IPS-18c (cell line): Measurements from ENCODE around the gene RAPGEF5.

Experiments
- H3K4me3 ChIP-seq: 2 replicates; pipeline ENCODE4 v1.7.0; 2013; ENCODE audit warnings: low read depth, mild to moderate bottlenecking, low read length, moderate library complexity; ENCODE audit not compliant: insufficient read depth
- H3K9me3 ChIP-seq: one replicate; pipeline ENCODE4 v1.6.1; 2013; ENCODE audit warnings: mild to moderate bottlenecking, low read length, moderate library complexity; ENCODE audit not compliant: control insufficient read depth, insufficient read depth

RAPGEF5 gene

DNA sequence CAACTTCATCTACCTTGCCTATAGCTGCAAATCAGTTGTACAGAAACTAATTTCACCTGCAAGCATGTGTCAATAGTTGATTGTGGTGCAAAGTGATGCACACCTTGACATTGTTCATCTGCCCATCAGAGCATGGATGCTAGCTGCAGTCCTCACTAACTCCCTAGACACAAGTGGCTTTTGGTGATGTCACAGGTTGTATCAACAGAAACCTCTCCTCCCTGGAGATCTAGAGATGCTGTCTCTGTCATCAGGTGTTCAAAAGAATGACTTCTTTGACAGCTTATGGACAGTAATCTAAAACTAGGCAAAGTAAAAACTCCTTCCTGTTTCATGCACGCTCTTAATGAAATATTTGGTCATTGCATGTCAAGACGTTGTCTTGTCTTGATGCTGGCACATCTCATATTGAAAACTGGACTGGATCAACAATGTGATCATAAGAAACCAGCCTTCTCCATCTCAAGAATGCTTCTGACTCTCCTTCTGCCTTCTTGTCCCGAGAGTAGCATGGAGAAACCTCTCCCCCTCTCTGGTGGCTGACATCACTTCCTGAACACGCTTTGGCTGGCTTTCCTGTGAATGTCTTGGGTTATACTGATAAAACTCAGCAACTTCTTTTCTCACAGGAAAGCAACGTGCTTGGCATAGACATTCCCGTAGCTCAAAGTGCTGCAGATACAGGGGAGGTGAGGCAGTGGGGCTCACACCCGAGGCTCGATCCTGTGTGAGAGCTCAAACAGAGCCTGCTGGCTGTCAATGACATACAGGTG is 235.1 kb downstream of the RAPGEF5 start:
- Histone ChIP-seq H3K4me3 (no peak overlapping the region), H3K9me3 (no peaks in the 10 kb centered on the region)

DNA sequence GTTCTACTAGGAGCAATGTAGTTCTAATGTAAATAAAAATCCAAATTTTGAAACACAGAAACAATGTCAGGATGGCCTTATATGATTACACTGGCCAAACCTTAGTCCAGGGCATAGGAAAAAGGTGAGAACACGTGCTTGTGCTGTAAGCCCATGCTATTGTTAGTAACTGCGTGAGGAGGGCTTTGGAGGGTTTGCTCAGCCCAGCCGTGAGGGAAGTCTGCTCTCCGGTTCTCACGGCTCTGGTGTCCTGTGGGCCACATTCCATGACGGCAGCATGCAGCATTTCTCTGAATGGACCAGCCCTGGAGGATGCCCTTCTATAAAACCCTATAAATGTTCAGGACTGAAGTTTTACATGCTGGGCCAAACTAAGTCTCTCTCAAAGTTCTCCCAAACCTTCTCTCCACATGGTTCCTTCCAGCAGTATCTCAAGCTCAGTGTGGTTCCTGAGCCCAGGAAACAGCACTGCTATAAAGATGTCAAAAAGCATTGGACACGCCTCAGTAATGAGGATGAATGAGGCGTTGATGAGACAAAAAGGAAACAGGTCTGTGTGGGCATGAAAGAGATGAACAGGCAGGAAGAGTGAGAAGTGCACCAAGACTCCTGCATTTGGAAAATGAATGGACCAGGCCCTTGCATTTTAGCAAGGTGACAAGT is 236.4 kb downstream of the RAPGEF5 start:
- Histone ChIP-seq H3K4me3 (no peak overlapping the region), H3K9me3 (no peaks in the 10 kb centered on the region)

DNA sequence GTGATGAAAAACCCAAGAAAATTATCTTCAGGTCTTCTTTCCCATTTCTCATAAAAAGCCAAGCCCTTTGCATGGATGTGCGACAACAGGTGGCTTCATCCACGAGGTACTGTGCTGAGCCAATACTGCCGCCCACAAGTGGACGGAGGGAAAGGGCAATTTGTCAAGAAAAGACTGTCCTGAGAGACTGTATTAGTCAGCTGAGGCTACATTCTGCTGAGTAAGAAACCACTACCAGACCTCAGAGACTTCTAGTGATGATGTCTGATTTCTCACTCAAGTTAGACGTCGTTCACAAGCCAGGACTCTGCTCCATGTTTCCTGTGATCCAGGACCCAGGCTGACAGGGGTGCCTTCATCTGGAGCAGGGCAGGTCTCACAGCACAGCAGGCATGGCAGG is 239.7 kb downstream of the RAPGEF5 start:
- Histone ChIP-seq H3K9me3 (no peaks in the 10 kb centered on the region), H3K4me3 (no peak overlapping the region)

DNA sequence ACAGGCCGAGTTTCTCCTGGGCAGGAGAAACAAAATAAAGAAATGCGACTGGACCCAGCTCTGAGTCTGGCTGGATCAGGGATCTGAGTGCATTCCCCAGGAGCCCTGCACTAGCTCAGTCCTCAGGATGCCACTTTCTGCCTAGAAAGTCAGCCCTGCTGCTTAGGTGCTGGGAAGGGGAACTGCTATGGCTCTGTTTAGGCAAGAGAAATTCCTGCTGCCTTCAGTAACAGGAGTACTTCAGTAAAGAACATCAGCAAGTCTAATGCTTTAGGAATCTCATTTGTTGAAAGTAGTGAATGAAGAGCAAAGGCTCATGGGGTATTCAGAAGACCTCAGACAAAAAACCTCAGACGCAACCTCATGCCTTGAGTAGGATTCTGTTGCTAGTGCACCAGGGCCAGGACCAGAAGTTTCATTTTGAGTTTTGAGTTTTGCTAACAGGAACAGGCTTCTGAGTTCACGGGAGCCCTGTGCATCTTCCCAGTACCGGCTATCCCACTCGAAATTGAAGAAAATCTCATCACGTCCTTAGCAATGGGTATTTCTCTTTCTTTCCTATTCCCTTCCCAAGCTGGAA is 240.4 kb downstream of the RAPGEF5 start:
- Histone ChIP-seq H3K4me3 (no peak overlapping the region), H3K9me3 (no peaks in the 10 kb centered on the region)

DNA sequence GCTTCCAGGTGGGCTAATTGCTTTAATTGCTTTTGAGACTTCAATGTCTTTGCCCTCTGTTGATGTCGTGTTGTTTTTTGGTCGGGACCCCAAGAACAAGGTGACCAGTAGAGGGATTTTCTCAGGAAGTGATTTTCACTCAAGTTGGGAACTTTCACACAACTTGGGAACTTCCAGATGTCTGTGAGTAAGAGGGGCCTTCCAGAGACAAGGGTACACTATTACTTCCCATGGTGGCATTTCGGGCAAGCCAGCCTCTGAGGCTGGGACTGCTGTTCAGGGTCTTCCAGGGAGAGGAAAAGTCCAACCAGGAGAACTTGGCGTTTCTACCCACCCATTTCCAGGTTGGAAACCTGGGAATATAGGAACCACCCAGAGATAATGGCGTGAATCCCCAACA is 241.3 kb downstream of the RAPGEF5 start:
- H3K9me3 ChIP-seq = no peaks in the 10 kb centered on the region
- H3K4me3 ChIP-seq = no peak overlapping the region

DNA sequence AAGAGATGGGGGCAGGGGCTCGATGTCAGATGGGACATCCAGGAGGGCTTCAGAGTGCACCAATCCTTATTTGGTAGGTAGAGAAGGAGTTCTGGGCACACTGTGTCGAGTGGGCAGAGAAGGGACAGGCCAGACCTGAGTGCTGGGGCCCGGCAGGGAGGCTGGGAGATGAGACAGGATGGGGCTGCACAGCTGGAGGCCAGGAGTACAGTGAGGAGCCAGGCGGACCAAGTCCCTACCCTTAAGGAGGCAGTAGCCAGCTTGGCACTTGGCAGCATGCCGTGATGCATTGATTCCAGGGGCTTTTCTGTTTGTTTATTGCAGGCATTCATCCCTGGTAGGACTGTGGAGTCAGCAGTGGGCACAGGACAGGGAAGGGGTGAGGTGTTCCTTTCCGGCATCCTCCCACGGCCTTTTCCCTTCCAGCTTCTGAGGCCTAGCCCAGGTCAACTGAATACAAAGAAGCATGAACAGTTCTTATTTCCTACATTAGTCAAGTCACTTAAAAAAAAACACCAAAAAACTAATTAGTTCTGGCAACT is 242.4 kb downstream of the RAPGEF5 start:
- Histone ChIP-seq H3K9me3 (no peaks in the 10 kb centered on the region), H3K4me3 (no peak overlapping the region)

DNA sequence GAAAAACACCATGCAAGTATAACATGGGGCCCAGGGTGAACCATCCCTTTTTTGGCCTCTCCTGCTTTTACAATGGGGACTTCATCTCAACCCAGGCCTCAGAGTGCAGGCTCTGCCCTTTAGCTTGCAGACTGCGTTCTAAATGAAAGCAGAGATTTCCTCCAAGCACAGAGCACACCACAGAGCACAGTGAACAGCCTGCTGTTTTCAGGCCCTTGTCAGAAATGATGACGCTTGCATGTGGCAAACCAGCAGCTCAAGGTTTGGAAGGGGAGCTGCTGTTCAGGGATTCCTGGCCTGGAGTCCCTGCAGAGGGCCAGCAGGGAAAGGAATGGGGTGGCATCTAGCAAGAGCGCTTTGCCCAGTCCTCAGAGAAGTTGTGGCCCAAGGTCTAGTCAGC is 243.9 kb downstream of the RAPGEF5 start:
- no peak overlapping the region for H3K4me3 ChIP-seq
- H3K9me3 ChIP-seq = no peaks in the 10 kb centered on the region

DNA sequence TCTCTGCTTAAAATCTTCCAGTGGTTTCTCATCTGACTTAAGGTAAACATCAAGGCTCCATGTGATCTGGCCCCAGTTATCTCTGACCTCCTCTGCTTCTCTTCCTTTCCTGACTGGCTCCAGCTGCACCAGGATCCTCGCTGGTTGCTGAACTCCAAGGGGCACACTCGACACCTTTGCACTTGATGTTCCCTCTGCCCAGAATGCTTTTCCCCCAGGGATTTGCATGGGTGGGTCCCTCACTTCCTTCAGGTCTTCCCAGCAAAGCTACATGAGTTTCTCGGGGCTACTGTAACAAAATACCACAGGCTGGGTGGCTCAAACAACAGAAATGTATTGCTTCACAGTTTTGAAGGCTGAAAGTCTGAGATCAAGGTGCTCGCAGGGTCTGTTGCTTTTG is 245.3 kb downstream of the RAPGEF5 start:
- Histone ChIP-seq H3K4me3 (no peak overlapping the region), H3K9me3 (no peaks in the 10 kb centered on the region)

DNA sequence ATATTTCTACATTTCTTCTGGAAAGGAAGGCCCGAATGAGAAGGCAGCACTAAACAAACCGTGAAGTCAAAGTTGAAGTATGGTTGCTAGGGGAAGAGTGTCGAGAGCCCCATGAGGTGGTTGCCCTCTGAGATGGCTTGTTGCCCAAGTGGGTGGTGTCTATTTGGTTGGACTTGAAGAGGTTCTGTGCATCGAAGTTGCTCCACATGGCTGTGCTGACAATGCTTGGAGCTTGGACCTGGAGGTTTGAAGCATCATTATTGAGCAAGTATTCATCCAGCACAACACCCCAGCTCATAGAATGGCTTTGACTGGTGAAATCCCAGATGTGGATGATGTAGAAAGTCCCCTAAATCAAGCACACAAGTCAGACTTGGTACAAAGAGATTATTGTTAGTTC is 246.1 kb downstream of the RAPGEF5 start:
- no peak overlapping the region for H3K4me3 ChIP-seq
- H3K9me3 ChIP-seq = no peaks in the 10 kb centered on the region

DNA sequence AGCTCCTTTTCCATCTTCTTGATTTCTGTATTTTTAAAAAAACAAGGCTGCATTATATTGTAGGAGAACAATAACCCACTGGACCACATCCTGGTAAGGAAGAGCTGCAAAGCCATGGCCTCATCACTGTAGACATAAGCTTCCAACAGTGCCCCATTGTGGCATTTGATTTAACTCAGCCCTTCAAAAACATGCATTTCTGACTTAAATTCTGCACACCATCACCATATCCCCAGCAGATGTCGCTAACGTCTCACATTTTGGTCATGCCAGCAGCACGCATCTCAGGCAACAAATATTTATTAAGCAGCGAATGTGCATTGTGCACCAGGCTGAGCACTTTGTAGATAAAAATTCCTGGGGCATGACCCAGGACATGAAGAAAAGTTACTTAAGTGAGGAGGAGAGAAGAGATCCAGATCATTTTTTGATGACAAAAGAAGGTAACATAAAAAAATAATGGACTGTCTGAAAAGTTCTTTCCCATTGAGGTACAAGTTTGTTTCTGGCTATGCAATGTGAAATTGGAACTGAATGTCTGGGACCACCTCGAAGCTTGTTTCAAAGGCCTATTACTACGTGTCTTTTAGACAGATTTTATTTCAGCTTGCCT is 246.6 kb downstream of the RAPGEF5 start:
- H3K9me3 ChIP-seq = no peaks in the 10 kb centered on the region
- H3K4me3 ChIP-seq = no peak overlapping the region

DNA sequence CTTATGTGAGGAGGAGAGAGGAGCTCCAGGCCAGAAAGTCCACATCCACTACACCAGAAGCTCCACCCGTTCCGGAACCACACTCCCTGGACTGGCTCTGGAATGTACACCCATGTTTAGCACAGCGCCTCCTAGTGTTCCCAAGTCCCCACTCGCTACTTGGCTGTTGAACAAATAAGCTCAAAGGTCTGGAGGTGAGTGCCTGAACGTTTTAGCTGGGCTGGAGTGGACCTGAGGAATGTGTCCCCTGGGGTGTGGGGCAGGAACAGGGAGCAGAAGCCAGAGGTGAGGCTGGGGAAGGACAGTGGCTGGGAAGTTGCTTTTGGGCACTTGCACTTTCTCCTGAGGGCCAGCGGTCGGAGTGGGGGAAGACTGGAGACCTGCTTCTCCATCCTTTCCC is 247.2 kb downstream of the RAPGEF5 start:
- Histone ChIP-seq H3K4me3 (no peak overlapping the region), H3K9me3 (no peaks in the 10 kb centered on the region)

DNA sequence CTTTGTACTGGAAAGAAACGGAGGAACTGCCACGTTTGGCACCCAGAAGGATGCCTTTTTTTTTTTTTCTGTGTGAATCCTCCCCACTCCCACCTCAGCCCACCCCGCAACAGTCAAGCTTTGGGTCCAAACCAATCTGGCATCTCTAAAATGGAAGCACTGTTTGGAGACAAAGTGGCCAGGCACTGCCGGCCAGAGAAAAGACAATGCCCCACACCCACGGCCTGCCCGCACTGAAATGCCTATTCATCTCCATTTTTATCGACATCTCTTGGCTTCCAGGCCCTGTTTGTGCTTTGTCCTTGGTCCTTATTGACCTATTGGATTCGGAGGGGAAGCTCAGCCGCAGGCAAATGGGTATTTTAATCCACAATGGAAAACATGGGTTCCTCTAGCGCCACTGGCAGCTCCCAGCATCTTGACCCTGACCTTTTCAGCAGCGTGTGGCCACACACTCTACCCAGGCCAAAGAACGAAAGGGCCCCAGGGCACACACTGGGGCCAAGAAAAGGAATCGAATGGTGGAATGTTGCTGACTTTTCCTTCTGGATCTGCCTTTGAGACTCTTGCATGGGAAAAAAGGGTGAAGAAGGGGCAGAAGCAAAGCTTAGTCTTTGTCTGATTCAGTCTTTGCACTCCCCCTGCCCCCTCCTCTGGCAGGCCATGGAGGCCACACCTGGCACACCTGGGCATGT is 248.7 kb downstream of the RAPGEF5 start:
- H3K9me3 ChIP-seq = no peaks in the 10 kb centered on the region
- no peak overlapping the region for H3K4me3 ChIP-seq

DNA sequence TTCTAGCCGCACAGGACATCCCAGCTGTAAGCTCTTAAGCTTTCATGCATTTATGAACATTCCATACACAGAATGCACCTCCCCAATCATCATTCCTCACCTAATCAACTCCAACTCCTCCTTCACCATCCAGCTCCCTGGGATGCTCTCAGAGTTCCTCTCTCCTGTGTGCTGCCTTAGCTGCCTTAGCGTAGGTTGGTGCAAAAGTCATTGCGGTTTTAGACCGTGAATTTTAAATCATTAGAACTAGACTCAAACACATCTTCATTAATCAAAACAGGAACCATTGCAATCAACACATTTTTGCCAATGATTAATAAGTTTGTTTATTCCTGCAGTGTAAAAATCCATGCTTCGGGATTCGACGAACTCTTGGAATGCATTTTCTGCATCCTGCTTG is 251.4 kb downstream of the RAPGEF5 start:
- H3K9me3 ChIP-seq = no peaks in the 10 kb centered on the region

DNA sequence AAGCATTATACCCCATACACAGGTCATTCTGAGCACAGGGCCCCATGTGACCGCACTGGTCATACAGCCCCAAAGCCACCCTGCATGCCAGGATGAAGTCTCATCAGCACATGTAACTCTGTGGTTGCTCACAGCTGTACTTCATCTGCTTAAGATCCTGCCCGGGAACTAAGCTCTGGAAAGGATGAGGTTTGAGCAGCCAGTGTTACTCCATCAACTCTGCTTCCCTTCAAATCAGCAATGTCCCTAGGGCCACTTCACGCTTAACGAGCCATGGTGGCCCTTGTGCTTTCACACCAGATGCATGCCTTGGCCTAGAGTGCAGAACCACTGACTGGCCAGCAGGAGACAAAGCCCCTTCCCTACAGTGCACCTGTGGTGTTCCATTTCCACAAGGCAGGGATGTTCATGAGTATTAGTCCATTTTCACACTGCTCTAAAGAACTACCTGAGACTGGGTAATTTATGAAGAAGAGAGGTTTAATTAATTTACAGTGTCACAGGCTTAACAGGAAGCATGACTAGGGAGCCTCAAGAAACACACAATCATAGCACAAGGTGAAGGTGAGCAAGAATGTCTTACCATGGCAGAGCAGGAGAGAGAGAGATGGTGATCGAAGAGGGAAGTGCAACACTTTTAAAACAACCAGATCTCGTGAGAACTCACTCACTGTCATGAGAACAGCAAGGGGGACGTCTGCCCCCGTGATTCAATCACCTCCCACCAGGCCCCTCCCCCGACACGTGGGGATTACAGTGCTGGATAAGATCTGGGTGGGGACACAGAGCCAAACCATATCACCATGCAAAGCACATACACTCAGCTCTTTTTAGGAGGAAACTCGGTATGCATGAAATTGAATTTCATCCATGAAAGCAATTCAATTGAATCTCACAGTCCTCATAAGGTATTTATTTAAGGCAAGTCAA is 262.3 kb downstream of the RAPGEF5 start:
- H3K9me3 ChIP-seq = no peaks in the 10 kb centered on the region
- H3K4me3 ChIP-seq = no peak overlapping the region

More for the DNA sequence above, 251.4 kb downstream of the RAPGEF5 start:
- no peak overlapping the region for H3K4me3 ChIP-seq

DNA sequence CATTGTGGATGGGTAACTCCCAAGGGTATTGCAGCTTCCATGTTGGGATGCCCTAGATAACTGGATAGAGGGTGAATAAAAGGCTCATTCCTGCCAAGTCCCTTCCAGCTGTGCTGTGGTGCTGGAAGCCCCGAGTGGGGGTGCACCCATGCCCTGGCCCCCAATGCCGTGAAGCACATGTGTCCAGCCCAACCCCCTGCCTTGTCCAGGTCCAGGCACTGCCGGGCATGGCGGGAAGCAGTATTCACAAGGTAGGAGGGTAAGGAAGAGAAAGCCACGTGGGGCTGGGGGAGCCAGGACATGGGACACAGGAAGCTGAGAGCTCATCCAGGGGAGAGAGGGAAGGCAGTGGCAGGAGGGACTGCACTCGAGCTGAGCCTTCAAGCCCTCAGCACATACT is 263.0 kb downstream of the RAPGEF5 start:
- Histone ChIP-seq H3K4me3 (no peak overlapping the region), H3K9me3 (no peaks in the 10 kb centered on the region)

DNA sequence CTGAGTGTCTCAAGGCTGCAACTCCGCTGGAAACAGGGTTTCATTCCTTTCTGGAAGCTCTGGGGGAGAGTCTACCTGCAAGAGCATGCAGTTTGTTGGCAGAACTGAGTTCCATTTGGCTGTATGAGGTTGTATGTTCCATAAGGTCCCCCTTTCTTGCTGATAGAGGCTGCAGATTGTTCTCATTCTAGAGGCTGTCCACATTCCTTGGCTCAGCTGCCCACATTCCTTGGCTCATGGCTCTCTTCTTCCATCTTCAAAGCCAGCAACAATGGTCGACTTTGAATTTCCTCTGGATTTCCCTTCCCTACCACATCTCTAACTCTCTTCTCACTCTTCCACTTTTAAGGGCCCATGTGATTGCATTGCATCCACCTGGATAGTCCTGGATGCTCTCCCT is 264.0 kb downstream of the RAPGEF5 start:
- Histone ChIP-seq H3K4me3 (no peak overlapping the region), H3K9me3 (no peaks in the 10 kb centered on the region)
